RPMI7951 (cell line): ENCODE measurements around the gene HIF1A. TPM values are rescaled to one million over a fixed set of nuclear protein-coding genes. Genes with fewer than 3 reads are reported as not detected.

Experiments used
- DNase-seq: peaks from one replicate; pipeline ENCODE4 v3.0.0-alpha.2; 2012; ENCODE audit warnings: low read depth
- total RNA-seq: library from RNA; depleted of rRNA; stranded (reverse); fragments of >200 nt; shearing (Covaris generic); gene quantifications from 2 replicates; pipeline ENCODE4 v1.2.3, GENCODE V29; 2014; rRNA removed

Gene HIF1A
- total RNA-seq, 1 experiment from 2014 or later: 270 TPM

GRCh38 chr14:61780125-61780524 is 84.8 kb downstream of the HIF1A start:
- DNase-seq: no peak

GRCh38 chr14:61797309-61797708 is 102.0 kb downstream of the HIF1A start:
- DNase-seq: no peak

Other genes with a start within 250 kb of the HIF1A start
- 30.6 and 37.4 TPM in 2 replicates for gene SNAPC1, start 66.9 kb downstream of the HIF1A start, total RNA-seq
- gene SYT16, start 117.2 kb downstream of the HIF1A start, total RNA-seq: under 0.01 TPM in 2 replicates